Dermis blood vessel endothelial cell (primary cell): ENCODE results near the gene CRAMP1. TPM values are rescaled to one million over a fixed set of nuclear protein-coding genes. Genes with fewer than 3 reads are reported as not detected.
"Not testable (repeated sequence)": the region's sequence is repeated elsewhere in the genome, so short reads cannot be mapped to it uniquely, and the experiment has no call there.

Experiments
- DNase-seq: peaks from one replicate; pipeline ENCODE4 v3.0.0; 2010
- total RNA-seq: library from RNA; depleted of rRNA; stranded (reverse); fragments of >200 nt; gene quantifications from 2 replicates; pipeline ENCODE4 v1.2.3, GENCODE V29; 2014

CRAMP1 gene
- total RNA-seq, 1 donor from 2014 or later, result 12.9 TPM

- DNase-seq, result no peak
Observed at GRCh38 chr16:1687427-1688316, 75.5 kb downstream of the CRAMP1 start.

GRCh38 chr16:1688807-1689560 is 76.8 kb downstream of the CRAMP1 start:
- peak; percentile 72 for DNase-seq

- no peak for DNase-seq
Observed at GRCh38 chr16:1689853-1690252, 77.7 kb downstream of the CRAMP1 start.

GRCh38 chr16:1690810-1691209 is 78.7 kb downstream of the CRAMP1 start:
- DNase-seq, result no peak

- DNase-seq, result peak; percentile 40
Observed at GRCh38 chr16:1691276-1691675, 79.1 kb downstream of the CRAMP1 start.

GRCh38 chr16:1691956-1692355 is 79.8 kb downstream of the CRAMP1 start:
- no peak for DNase-seq

GRCh38 chr16:1696863-1697262 is 84.7 kb downstream of the CRAMP1 start:
- DNase-seq, result no peak

GRCh38 chr16:1698680-1699079 is 86.5 kb downstream of the CRAMP1 start:
- no peak for DNase-seq

GRCh38 chr16:1700246-1700645 is 88.1 kb downstream of the CRAMP1 start:
- no peak for DNase-seq

- no peak for DNase-seq
Observed at GRCh38 chr16:1701216-1701878, 89.2 kb downstream of the CRAMP1 start.

- DNase-seq, result not testable (repeated sequence)
Observed at GRCh38 chr16:1705324-1705687, 93.1 kb downstream of the CRAMP1 start.

- DNase-seq, result peak; percentile 92
Observed at GRCh38 chr16:1705688-1706385, 93.7 kb downstream of the CRAMP1 start, which contains the start of gene MAPK8IP3. Gene MAPK8IP3, plus strand, starts transcription at chr16:1706195. Its CDS starts 145 bp downstream, at chr16:1706340.

- peak; percentile 52 for DNase-seq
Observed at GRCh38 chr16:1706386-1707192, 94.4 kb downstream of the CRAMP1 start.

- DNase-seq, result peak; percentile 48
Observed at GRCh38 chr16:1707193-1707790, 95.1 kb downstream of the CRAMP1 start.

GRCh38 chr16:1708083-1708767 is 96.1 kb downstream of the CRAMP1 start:
- no peak for DNase-seq

- DNase-seq, result no peak
Observed at GRCh38 chr16:1708768-1709180, 96.6 kb downstream of the CRAMP1 start.

- DNase-seq, result no peak
Observed at GRCh38 chr16:1709356-1709755, 97.2 kb downstream of the CRAMP1 start.

- no peak for DNase-seq
Observed at GRCh38 chr16:1710811-1711507, 98.8 kb downstream of the CRAMP1 start.

- DNase-seq, result peak; percentile 61
Observed at GRCh38 chr16:1712791-1713261, 100.7 kb downstream of the CRAMP1 start.

- DNase-seq, result no peak
Observed at GRCh38 chr16:1713331-1713730, 101.2 kb downstream of the CRAMP1 start.
